Endothelial cell of umbilical vein (primary cell): ENCODE data around the gene PHYH. TPM values are rescaled to one million over a fixed set of nuclear protein-coding genes. Genes with fewer than 3 reads are reported as not detected.
"Not testable (repeated sequence)": the region's sequence is repeated elsewhere in the genome, so short reads cannot be mapped to it uniquely, and the experiment has no call there.

Experiments
- BruUV-seq: library from RNA; stranded (reverse); fragments of 400-500 nt; replicated peaks from 2 replicates; lab custom pipeline; 2021; lab: Mats Ljungman, UMichigan
- CTCF ChIA-PET: fragments of 300-600, 350-600 bp; sonication (Branson Sonifier 250); formaldehyde crosslinking; loops from one replicate; lab custom pipeline; 2021; ENCODE audit warnings: antibody characterized with exemption, inconsistent platforms; lab: Charles Lee
- POLR2A ChIA-PET: fragments of 300-600, 350-600 bp; sonication (Branson Sonifier 250); formaldehyde crosslinking; loops from one replicate; lab custom pipeline; 2021; ENCODE audit warnings: antibody characterized with exemption, inconsistent platforms; lab: Charles Lee
- DNase-seq: peaks from one replicate; pipeline ENCODE4 v3.0.0-alpha.2; 2011; ENCODE audit warnings: low read depth, low spot score
- FAIRE-seq: peaks from 2 replicates; lab custom pipeline; 2011; peaks lifted over from hg19 to GRCh38; lab: Jason Lieb, UNC
- H2AFZ ChIP-seq: 2 replicates; pipeline ENCODE4 v1.6.0; 2012; ENCODE audit warnings: low read depth, low read length, control low read depth, inconsistent platforms
- H3K27ac ChIP-seq: 2 replicates; pipeline ENCODE4 v1.5.1; 2011; ENCODE audit warnings: low read depth, mild to moderate bottlenecking, control low read depth, low read length, moderate library complexity; ENCODE audit not compliant: insufficient read depth
- H3K27me3 ChIP-seq, 2 experiments: 2 replicates each; pipeline versions ENCODE4 v1.6.0 to v1.6.1; 2011; ENCODE audit warnings: low read length in 2 of 2, mixed read lengths in 1 of 2; ENCODE audit not compliant: control insufficient read depth in 2 of 2, insufficient read depth in 2 of 2
- H3K36me3 ChIP-seq, 2 experiments: 2 replicates in 1 of 2; 3 replicates in 1 of 2; pipeline ENCODE4 v1.5.1; 2011; ENCODE audit warnings: low read length in 2 of 2, mild to moderate bottlenecking in 1 of 2, moderate library complexity in 1 of 2; ENCODE audit not compliant: control insufficient read depth in 2 of 2, insufficient read depth in 2 of 2; ENCODE audit errors: extremely low read depth in 1 of 2
- H3K4me1 ChIP-seq: 3 replicates; pipeline ENCODE4 v1.5.1; 2011; ENCODE audit warnings: mild to moderate bottlenecking, low read length; ENCODE audit not compliant: control insufficient read depth, insufficient read depth; ENCODE audit errors: extremely low read depth
- H3K4me2 ChIP-seq: 2 replicates; pipeline ENCODE4 v1.6.1; 2011; ENCODE audit warnings: low read length, control low read depth, mixed read lengths; ENCODE audit not compliant: insufficient read depth
- H3K4me3 ChIP-seq, 3 experiments: fragments of 200-600 bp in 1 of 3; sonication (generic), shearing (Covaris generic) in 1 of 3; replicated peaks in 1 of 3; 2 replicates each; pipeline ENCODE4 v1.5.1; 2011 to 2016; ENCODE audit warnings: control low read depth in 3 of 3, low read length in 3 of 3, mild to moderate bottlenecking in 2 of 3, inconsistent platforms in 1 of 3, low read depth in 1 of 3, moderate library complexity in 1 of 3; ENCODE audit not compliant: insufficient read depth in 1 of 3
- H3K79me2 ChIP-seq: 2 replicates; pipeline ENCODE4 v1.6.0; 2012; ENCODE audit warnings: low read length, inconsistent platforms; ENCODE audit not compliant: control insufficient read depth, insufficient read depth
- H3K9ac ChIP-seq: replicated peaks from 2 replicates; pipeline ENCODE3; 2011; ENCODE audit warnings: low read length, control low read depth; ENCODE audit not compliant: insufficient read depth; ENCODE audit errors: extremely low read depth
- H3K9me1 ChIP-seq: replicated peaks from 3 replicates; pipeline ENCODE4 v1.6.0; 2011; ENCODE audit warnings: mild to moderate bottlenecking, low read length; ENCODE audit not compliant: control insufficient read depth, insufficient read depth; ENCODE audit errors: extremely low read depth
- H3K9me3 ChIP-seq: replicated peaks from 2 replicates; pipeline ENCODE4 v1.5.1; 2012; ENCODE audit warnings: low read length, inconsistent platforms; ENCODE audit not compliant: control insufficient read depth, insufficient read depth
- H4K20me1 ChIP-seq: replicated peaks from 2 replicates; pipeline ENCODE3; 2011; ENCODE audit warnings: mild to moderate bottlenecking, low read length; ENCODE audit not compliant: control insufficient read depth, insufficient read depth; ENCODE audit errors: extremely low read depth
- CTCF ChIP-seq, 2 donors: IDR thresholded peaks; 1 replicate in 1 of 2; 2 replicates in 1 of 2; pipeline ENCODE4 v1.5.1; 2011; ENCODE audit warnings: low read length in 2 of 2, mild to moderate bottlenecking in 2 of 2, moderate library complexity in 2 of 2, control low read depth in 1 of 2, inconsistent platforms in 1 of 2, low read depth in 1 of 2; ENCODE audit not compliant: insufficient read depth in 1 of 2; ENCODE audit errors: extremely low read depth in 1 of 2
- POLR2A ChIP-seq: IDR thresholded peaks from 2 replicates; pipeline ENCODE4 v1.6.1; 2012; ENCODE audit warnings: low read depth, mild to moderate bottlenecking, control low read depth, low read length
- dilution Hi-C: fragments of 300-500 bp; cut with MboI; formaldehyde crosslinking; loops from one replicate; pipeline ENCODE4 v1.15.0; 2019; ENCODE audit warnings: low sequenced_read_pairs; ENCODE audit not compliant: extremely low pct_ligation_motif_present
- intact Hi-C: fragments of 100-400 bp; cut with micrococcal nuclease; formaldehyde crosslinking; loops from one replicate; pipeline ENCODE4 v1.10.0; 2022
- polyA plus RNA-seq, 4 experiments: library from polyadenylated mRNA; depleted of rRNA in 3 of 4; stranded (reverse) in 3 of 4; unstranded in 1 of 4; fragments of >200 nt; gene quantifications; 2 replicates each; pipeline versions ENCODE4 v1.2.1 to v1.2.3, GENCODE V29; 2011 to 2012; ENCODE audit warnings: missing spikeins in 1 of 4
- total RNA-seq: library from RNA; stranded (reverse); gene quantifications from 2 replicates; pipeline ENCODE4 v1.2.3, GENCODE V29; 2021

The PHYH gene
- total and polyA plus RNA-seq, 2 donors (not counting 3 experiments of a cell fraction or from before 2014, with no cell fraction given) = 4.7 to 9.4 TPM

GRCh38 chr10:13284050-13284449 lies 15.8 kb downstream of the PHYH start:
- Histone ChIP-seq H3K79me2 (no peaks in the 10 kb centered on the region), H3K9me3 (no peaks in the 10 kb centered on the region), H3K9me1 (no peaks in the 10 kb centered on the region), H3K4me3 (no peak overlapping the region), H2AFZ (no peak overlapping the region), H3K4me1 (no peaks in the 10 kb centered on the region), H3K27ac (no peak overlapping the region), H3K36me3 (no peaks in the 10 kb centered on the region), H3K9ac (no peak overlapping the region), H4K20me1 (no peaks in the 10 kb centered on the region), H3K4me2 (no peak overlapping the region), H3K27me3 (no peaks in the 10 kb centered on the region)
- intact Hi-C loops = no loop called here
- ChIA-PET CTCF (interaction anchor here (0.8 to 1.0 kb wide), 2 partner anchors 15 to 16 kb away, joined by 3 read pairs; partner anchors contain the start of gene PHYH), POLR2A (no interaction called here)
- no peak for TF ChIP-seq POLR2A
- no peak for TF ChIP-seq CTCF (IDR thresholded peaks at IDR 0.05; ENCODE audit: extremely low read depth in 1 of 2, insufficient read depth in 1 of 2, low read depth in 1 of 2, low read length in 2 of 2)
- DNase-seq = no peak
- no TSS peak for BruUV-seq
- dilution Hi-C loops = no loop called here
- FAIRE-seq = no peak

GRCh38 chr10:13282348-13282747 lies 17.5 kb downstream of the PHYH start:
- H3K4me3 ChIP-seq, H3K4me2 ChIP-seq, dilution Hi-C loops, intact Hi-C loops, H2AFZ ChIP-seq, H3K36me3 ChIP-seq, DNase-seq, H3K27ac ChIP-seq, H3K4me1 ChIP-seq, H3K9me1 ChIP-seq, H3K9ac ChIP-seq, BruUV-seq, H3K9me3 ChIP-seq, H3K79me2 ChIP-seq, POLR2A ChIA-PET, H3K27me3 ChIP-seq, FAIRE-seq, H4K20me1 ChIP-seq: not testable (repeated sequence)
- CTCF ChIA-PET = interaction anchor here (0.7 kb wide), 1 partner anchor 60 kb away, joined by 3 read pairs; no protein-coding TSS in a partner anchor
